KMS-11 (cell line): ENCODE data around the gene MYO19.

Experiments
- H2AFZ ChIP-seq: fragments of 200-600 bp; sonication (generic); 2 replicates; pipeline ENCODE4 v1.6.1; 2016; ENCODE audit warnings: antibody characterized with exemption, mixed run types, low read depth
- H3K27ac ChIP-seq: fragments of 200-600 bp; sonication (generic); 2 replicates; pipeline ENCODE4 v1.6.1; 2016; ENCODE audit warnings: mild to moderate bottlenecking, mixed run types
- H3K27me3 ChIP-seq: fragments of 200-600 bp; sonication (generic); 2 replicates; pipeline ENCODE4 v1.6.1; 2017; ENCODE audit warnings: mild to moderate bottlenecking, low read depth, mixed run types, moderate library complexity; ENCODE audit not compliant: insufficient read depth
- H3K36me3 ChIP-seq: fragments of 200-600 bp; sonication (generic); 2 replicates; pipeline ENCODE4 v1.6.1; 2017; ENCODE audit warnings: mild to moderate bottlenecking, mixed run types; ENCODE audit not compliant: insufficient read depth
- H3K4me1 ChIP-seq: fragments of 200-600 bp; sonication (generic); 2 replicates; pipeline ENCODE4 v1.6.1; 2016; ENCODE audit warnings: mild to moderate bottlenecking, low read depth, mixed run types; ENCODE audit not compliant: poor library complexity, severe bottlenecking
- H3K4me2 ChIP-seq: fragments of 200-600 bp; sonication (generic); 2 replicates; pipeline ENCODE4 v1.7.0; 2016; ENCODE audit warnings: mild to moderate bottlenecking, mixed run types
- H3K4me3 ChIP-seq: fragments of 200-600 bp; sonication (generic); IDR thresholded peaks from 2 replicates; pipeline ENCODE4 v1.6.1; 2017; ENCODE audit warnings: low read depth, low read length, mixed read lengths; ENCODE audit not compliant: insufficient read depth
- H3K79me2 ChIP-seq: fragments of 200-600 bp; sonication (generic); 2 replicates; pipeline ENCODE4 v1.6.1; 2016; ENCODE audit warnings: low read depth, mixed run types; ENCODE audit not compliant: insufficient read depth
- H3K9ac ChIP-seq: fragments of 200-600 bp; sonication (generic); 2 replicates; pipeline ENCODE4 v1.6.1; 2016; ENCODE audit warnings: mild to moderate bottlenecking, mixed run types
- H4K20me1 ChIP-seq: fragments of 200-600 bp; sonication (generic); 2 replicates; pipeline ENCODE4 v1.6.1; 2016; ENCODE audit warnings: mild to moderate bottlenecking, mixed run types; ENCODE audit not compliant: insufficient read depth
- TF ChIP-seq, protein P1 (sequence below): fragments of 200-600 bp; sonication (generic); conservative IDR thresholded peaks from 2 replicates; pipeline ENCODE4 v1.6.1; 2017; ENCODE audit warnings: low read depth, mild to moderate bottlenecking, antibody characterized with exemption, low read length, moderate library complexity, mixed read lengths

The MYO19 gene

DNA sequence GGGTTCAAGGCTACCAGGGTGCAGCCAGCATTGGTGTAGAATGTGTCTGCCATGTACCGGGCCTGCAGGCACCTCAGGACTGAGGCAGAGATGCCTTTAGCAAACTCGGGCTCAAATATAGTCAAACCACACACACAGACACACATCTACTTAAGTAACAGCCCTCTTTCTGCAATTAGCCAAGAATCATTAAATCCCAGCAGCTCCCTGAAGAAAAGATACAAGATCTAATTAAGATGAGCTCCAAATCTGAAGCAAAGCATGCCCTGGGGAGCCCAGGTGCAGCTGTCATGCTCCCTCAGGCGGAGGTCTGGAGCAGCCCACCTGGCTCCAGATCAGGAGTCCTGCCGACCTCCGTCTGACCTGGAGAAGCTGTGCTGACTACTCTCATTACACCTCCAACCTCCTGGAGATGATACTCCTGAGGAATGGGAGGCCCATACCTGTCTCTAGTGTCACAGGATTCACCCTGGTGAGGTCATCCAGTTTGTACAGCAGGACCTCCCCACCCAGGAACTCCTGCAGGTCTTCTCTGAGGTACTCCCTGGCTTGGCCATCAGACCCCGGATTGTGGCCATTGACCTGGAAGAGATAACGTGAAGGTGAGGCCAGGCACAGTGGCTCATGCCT, 6.9 kb downstream of the MYO19 start:
- no peak overlapping the region for H3K9ac ChIP-seq
- peaks cover 9% of the 10 kb centered on the region; the same call in 1 of the 2 replicates for H3K36me3 ChIP-seq
- no peak overlapping the region for H3K27ac ChIP-seq

DNA sequence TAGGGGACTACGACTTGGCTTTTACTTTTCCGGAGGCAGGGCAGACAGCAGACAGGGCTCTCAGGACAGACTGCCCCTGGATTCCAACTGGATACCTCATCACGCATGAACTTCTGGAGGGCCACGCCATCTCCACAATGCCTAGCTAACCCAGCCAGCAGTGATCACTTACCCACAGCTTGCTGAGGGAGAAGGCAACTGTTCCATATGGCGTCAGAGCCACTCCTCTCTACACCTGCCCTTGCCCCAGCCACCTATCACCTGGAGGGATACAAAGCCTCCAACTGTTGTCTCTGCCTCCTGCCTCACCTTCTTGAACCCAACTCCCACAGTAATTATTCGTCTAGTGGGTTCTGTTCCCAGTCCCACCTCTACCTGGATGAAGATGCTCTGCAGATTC, 8.8 kb downstream of the MYO19 start:
- H3K36me3 ChIP-seq, result peaks cover 12% of the 10 kb centered on the region; the same call in 1 of the 2 replicates

More for the DNA sequence above, 6.9 kb downstream of the MYO19 start:
- 0 out of 2 replicates have a peak, but pooled peaks cover 2% of the 10 kb centered on the region for H3K79me2 ChIP-seq
- no peak overlapping the region for H3K4me2 ChIP-seq
- H3K27me3 ChIP-seq, result no peaks in the 10 kb centered on the region
- no peaks in the 10 kb centered on the region for H4K20me1 ChIP-seq
- TF ChIP-seq, protein P1, sequence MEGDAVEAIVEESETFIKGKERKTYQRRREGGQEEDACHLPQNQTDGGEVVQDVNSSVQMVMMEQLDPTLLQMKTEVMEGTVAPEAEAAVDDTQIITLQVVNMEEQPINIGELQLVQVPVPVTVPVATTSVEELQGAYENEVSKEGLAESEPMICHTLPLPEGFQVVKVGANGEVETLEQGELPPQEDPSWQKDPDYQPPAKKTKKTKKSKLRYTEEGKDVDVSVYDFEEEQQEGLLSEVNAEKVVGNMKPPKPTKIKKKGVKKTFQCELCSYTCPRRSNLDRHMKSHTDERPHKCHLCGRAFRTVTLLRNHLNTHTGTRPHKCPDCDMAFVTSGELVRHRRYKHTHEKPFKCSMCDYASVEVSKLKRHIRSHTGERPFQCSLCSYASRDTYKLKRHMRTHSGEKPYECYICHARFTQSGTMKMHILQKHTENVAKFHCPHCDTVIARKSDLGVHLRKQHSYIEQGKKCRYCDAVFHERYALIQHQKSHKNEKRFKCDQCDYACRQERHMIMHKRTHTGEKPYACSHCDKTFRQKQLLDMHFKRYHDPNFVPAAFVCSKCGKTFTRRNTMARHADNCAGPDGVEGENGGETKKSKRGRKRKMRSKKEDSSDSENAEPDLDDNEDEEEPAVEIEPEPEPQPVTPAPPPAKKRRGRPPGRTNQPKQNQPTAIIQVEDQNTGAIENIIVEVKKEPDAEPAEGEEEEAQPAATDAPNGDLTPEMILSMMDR, result no peak
- no peak overlapping the region for H2AFZ ChIP-seq
- H3K4me3 ChIP-seq, result no peak overlapping the region
- H3K4me1 ChIP-seq, result peaks cover 8% of the 10 kb centered on the region

DNA sequence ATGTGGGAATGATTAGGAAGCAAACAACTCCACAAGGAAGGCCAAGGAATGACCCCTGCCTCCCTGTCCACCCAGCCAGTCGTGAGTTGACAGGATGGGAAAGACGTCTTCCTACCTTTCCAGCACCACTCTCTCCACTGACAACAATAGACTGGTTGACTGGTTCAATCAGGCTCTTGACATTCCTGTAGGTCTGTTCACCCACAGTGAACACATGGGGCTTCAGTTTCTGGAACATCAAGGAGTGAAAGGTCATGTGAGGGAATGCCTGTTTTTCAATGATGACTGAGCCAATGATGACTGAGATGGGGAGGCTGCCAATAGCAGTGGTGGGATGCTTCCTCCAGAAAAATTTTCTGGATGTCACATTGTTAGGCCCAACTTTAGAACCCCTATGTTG, 9.6 kb downstream of the MYO19 start:
- H3K36me3 ChIP-seq, result peaks cover 14% of the 10 kb centered on the region; the same call in 1 of the 2 replicates

More for the DNA sequence above, 8.8 kb downstream of the MYO19 start:
- H2AFZ ChIP-seq, result no peak overlapping the region
- H3K27ac ChIP-seq, result no peak overlapping the region
- H3K27me3 ChIP-seq, result no peaks in the 10 kb centered on the region
- H3K9ac ChIP-seq, result no peak overlapping the region
- H3K79me2 ChIP-seq, result no peaks in the 10 kb centered on the region
- no peaks in the 10 kb centered on the region for H4K20me1 ChIP-seq
- TF ChIP-seq, protein P1, result no peak
- H3K4me3 ChIP-seq, result no peak overlapping the region
- H3K4me2 ChIP-seq, result no peak overlapping the region
- H3K4me1 ChIP-seq, result peaks cover 8% of the 10 kb centered on the region

DNA sequence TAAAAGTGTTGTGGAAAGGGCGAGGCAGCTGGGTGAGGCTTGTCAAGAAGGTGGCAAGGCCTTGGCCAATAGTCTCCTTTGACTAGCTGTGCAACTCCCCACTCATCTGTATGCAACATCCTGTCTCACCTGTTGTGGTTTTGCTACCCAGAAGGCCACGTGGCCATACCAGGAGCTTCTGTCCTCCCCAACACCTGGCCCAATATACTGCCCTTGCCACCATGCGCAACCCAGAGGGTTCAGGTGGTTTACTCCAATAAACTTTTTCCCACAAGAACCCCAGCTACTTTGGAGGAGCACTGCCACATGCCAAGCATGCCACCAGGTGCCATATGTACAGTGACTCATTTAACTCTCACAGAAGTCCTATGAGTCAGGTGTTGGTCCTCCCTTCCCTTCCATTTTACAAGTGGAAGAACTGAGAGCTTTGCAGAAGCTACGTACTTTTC, 10.2 kb downstream of the MYO19 start:
- H3K9ac ChIP-seq, result no peak overlapping the region
- no peaks in the 10 kb centered on the region for H3K27me3 ChIP-seq
- H3K4me3 ChIP-seq, result no peak overlapping the region
- peaks cover 14% of the 10 kb centered on the region; the same call in 1 of the 2 replicates for H3K36me3 ChIP-seq
- H3K27ac ChIP-seq, result no peak overlapping the region
- TF ChIP-seq, protein P1, result no peak
- H3K4me2 ChIP-seq, result no peak overlapping the region
- no peaks in the 10 kb centered on the region for H4K20me1 ChIP-seq
- no peak overlapping the region for H2AFZ ChIP-seq
- H3K79me2 ChIP-seq, result no peaks in the 10 kb centered on the region
- peaks cover 8% of the 10 kb centered on the region for H3K4me1 ChIP-seq

More for the DNA sequence above, 9.6 kb downstream of the MYO19 start:
- no peak overlapping the region for H2AFZ ChIP-seq
- H3K79me2 ChIP-seq, result no peaks in the 10 kb centered on the region
- TF ChIP-seq, protein P1, result no peak
- peaks cover 8% of the 10 kb centered on the region for H3K4me1 ChIP-seq
- H3K4me3 ChIP-seq, result no peak overlapping the region
- no peaks in the 10 kb centered on the region for H4K20me1 ChIP-seq
- H3K27me3 ChIP-seq, result no peaks in the 10 kb centered on the region
- no peak overlapping the region for H3K9ac ChIP-seq
- no peak overlapping the region for H3K27ac ChIP-seq
- no peak overlapping the region for H3K4me2 ChIP-seq
